Effector memory CD4-positive, alpha-beta T cell (primary cell): Measurements from ENCODE around the gene DOHH.
"Not testable (repeated sequence)": the region's sequence is repeated elsewhere in the genome, so short reads cannot be mapped to it uniquely, and the experiment has no call there.

Source experiments
- DNase-seq, 3 donors: peaks; one replicate each; pipeline ENCODE4 v3.0.0-alpha.2; 2020
- H3K27ac ChIP-seq: 2 replicates; pipeline ENCODE4 v1.7.0; 2013; ENCODE audit warnings: mild to moderate bottlenecking, low read length, moderate library complexity; ENCODE audit not compliant: insufficient read depth, poor library complexity, severe bottlenecking
- H3K27me3 ChIP-seq: replicated peaks from 2 replicates; pipeline ENCODE4 v1.7.0; 2013; ENCODE audit warnings: mild to moderate bottlenecking, low read length; ENCODE audit not compliant: insufficient read depth, control insufficient read depth, poor library complexity, severe bottlenecking
- H3K36me3 ChIP-seq: 2 replicates; pipeline ENCODE4 v1.7.0; 2013; ENCODE audit warnings: mild to moderate bottlenecking, low read length, moderate library complexity; ENCODE audit not compliant: control insufficient read depth, insufficient read depth
- H3K4me1 ChIP-seq: 2 replicates; pipeline ENCODE4 v1.7.0; 2013; ENCODE audit warnings: low read length, mild to moderate bottlenecking; ENCODE audit not compliant: control insufficient read depth, insufficient read depth, poor library complexity, severe bottlenecking
- H3K4me3 ChIP-seq: 2 replicates; pipeline ENCODE4 v1.7.0; 2013; ENCODE audit warnings: low read length, low read depth, mild to moderate bottlenecking; ENCODE audit not compliant: insufficient read depth, poor library complexity, severe bottlenecking
- H3K9me3 ChIP-seq: 2 replicates; pipeline ENCODE4 v1.7.0; 2013; ENCODE audit warnings: mild to moderate bottlenecking, low read length, moderate library complexity; ENCODE audit not compliant: control insufficient read depth

Gene DOHH

DNA sequence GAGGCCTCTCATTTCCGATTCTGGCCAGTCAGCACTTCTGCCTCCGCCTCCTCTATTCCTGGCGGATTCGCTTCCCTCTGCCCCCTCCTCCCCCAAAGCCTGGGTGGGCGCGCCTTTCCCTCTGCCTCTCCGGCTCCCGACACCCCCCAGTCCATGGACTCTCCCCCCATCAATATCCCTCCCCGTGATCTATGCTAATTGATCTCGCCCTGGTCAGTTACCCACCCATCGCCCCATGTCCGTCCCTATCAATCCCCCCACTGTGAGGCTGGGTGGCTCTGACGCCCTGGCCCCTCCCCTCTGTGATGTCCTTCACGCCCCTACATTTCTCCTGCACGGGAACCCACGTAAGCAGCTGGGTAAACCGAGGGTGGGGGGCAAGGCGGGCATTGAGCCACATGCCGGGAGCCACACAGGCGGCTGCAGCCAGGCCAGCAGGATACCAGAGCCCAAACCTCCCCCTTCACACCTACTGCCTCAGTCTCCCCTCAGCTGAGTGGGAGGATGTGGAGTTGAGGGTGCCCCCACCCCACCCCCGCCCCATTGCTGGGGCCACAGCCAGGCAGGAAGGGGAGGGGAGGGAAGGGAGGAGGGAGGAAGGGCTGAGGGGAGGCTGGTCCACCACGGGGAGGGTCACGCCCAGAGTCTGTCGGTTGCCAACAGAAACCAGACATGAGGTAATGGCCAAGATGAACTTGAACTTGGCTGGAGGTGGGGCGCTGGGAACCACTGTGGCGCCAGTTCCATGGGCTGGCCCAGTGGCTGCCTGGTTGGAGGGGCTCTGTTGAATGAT, 41.2 kb downstream of the DOHH start:
- Histone ChIP-seq H3K4me1 (no peaks in the 10 kb centered on the region), H3K36me3 (peaks cover 13% of the 10 kb centered on the region)

DNA sequence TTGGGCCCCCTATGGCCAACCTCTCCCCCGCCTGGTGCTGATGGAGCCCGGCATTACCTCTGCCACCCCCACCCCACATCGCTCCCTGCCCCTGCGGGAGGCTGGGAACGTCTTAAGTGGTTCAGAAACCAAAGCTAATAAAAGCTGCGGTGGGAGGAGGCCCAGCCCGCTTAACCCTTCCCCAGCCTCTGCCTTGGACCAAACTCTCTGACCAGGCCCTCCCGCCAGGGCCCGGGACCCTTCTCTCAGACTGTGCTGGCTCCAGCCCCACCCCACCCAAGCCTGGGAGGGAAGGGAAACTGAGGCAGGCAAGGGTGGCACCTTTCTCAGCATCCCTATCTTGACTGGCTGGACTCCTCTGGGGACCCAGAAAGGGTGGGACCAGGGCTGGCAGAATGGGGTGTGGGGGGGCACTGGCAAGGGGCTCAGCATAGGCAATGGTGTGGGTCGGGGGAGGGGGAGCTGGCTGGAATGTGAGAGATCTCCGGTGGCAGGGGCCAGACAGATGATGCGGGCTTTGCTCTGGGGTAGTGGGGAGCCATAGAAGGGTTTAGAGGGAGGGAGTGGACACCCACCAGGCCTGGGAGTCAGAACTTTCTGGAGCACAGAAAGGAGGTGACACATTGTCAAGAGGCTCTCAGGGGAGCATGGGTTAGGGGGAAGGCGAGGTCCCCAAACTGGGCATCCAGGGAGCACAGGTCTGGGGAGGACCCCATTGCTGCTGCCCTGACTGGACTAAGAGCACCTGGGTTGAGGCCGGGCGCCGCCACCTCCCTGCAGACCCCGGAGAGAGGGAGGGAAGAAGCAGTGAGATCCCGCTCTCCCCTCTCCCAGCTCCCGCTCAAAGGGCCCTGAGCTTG, 42.0 kb downstream of the DOHH start:
- no peak for DNase-seq
- H3K9me3 ChIP-seq, result no peaks in the 10 kb centered on the region
- H3K27me3 ChIP-seq, result no peaks in the 10 kb centered on the region
- no peaks in the 10 kb centered on the region for H3K4me1 ChIP-seq
- no peak overlapping the region for H3K4me3 ChIP-seq
- peaks cover 21% of the 10 kb centered on the region for H3K36me3 ChIP-seq
- H3K27ac ChIP-seq, result no peak overlapping the region

More for the DNA sequence above, 41.2 kb downstream of the DOHH start:
- no peak for DNase-seq
- no peak overlapping the region for H3K27ac ChIP-seq
- no peaks in the 10 kb centered on the region for H3K27me3 ChIP-seq
- H3K4me3 ChIP-seq, result no peak overlapping the region
- H3K9me3 ChIP-seq, result no peaks in the 10 kb centered on the region

DNA sequence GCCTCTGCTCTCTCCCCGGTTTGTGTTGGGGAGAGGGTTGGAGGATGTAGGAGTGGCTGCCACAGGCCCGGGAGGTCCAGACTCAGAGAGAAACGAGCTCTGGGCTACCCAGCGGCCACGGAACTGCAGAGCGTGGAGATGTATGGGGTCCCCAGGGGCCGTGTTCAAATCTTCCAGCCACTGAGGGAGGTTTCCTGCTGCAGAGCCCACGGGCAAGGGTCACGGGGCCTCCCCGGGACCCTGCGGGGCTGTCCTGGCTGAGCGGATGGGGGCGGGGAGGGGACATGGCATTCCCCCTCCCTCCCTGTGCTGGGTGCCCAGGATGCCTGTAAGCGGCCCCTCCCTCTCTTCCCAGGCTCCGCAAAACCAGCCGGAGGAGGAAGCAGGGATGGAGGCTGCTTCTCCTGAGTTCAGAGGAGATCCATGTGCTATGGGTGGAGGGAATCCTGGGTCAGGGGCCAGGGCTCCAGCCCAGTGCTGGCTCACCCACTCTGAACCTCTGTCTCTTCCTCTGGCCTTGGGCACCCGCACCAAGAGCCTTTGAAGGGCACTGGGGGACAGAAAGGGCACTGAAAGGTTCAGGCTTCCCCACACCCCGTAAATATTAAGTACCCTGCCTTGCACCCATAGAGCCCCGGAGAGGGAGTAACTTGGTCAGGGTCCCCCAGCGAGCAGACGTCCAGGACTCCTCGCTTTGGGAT, 42.8 kb downstream of the DOHH start:
- Histone ChIP-seq H3K36me3 (peaks cover 29% of the 10 kb centered on the region), H3K9me3 (no peaks in the 10 kb centered on the region), H3K27ac (no peak overlapping the region), H3K4me1 (no peaks in the 10 kb centered on the region), H3K4me3 (no peak overlapping the region), H3K27me3 (no peaks in the 10 kb centered on the region)
- DNase-seq, result no peak

DNA sequence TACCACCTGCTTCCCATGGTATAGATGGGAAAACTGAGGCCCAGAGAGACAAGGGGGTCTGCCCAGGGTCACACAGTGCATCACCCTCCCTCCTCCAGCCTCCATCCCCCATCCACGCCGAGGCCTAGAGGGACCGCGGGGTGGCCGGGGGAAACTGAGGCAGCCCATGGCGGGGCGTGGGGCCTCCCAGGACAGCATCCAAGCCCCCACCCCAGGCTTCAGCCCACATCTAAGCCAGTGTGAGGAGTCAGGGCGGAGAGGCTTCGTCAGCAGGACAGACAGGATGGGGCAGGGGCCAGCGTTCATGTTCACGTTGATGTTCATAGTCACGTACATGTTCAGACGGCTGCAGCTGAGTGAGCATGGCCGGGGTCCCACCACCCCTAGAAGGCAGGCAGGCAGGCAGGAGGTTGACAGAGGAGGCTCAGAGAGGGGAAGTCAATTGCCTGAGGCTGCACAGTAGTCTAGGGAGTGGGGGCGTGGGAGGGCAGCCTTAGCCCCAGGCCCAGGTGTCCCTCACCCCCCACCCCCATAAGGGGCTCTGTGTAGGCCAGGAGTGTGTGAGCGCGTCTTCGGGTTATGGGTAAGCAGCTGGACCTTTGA, 43.4 kb downstream of the DOHH start:
- no peaks in the 10 kb centered on the region for H3K27me3 ChIP-seq
- H3K9me3 ChIP-seq, result no peaks in the 10 kb centered on the region
- no peak overlapping the region for H3K27ac ChIP-seq
- no peaks in the 10 kb centered on the region for H3K4me1 ChIP-seq
- no peak for DNase-seq
- H3K36me3 ChIP-seq, result peaks cover 35% of the 10 kb centered on the region
- no peak overlapping the region for H3K4me3 ChIP-seq

DNA sequence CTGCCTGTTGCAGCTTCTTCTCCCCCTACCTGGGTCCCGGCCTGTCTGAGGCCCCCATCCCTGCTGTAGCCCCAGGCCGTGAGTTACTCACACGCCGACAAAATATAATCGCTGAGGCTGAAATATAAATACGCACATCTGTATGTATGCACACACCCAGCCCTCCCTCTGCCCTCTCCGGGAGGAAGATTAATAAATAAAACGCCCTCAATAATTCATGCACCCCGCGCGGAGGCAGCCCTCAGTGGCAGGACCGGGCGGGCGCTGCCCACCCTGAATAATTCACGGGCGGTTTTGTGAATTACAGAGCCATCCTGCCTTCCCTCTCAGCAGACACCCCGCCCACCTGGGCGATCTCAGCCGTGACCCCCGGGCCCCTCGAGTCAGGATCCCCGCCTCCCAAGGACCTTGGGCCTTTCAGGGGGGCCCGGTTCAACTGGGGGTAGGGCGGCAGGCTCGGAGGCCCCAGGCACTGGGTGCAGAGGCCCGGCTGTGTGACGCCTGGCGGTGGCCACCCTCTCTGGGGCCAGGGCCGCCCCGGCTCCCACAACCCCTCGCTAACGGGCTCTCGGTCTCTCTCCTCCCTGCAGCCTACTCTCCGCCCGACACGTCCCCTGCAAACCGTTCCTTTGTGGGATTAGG, 44.4 kb downstream of the DOHH start:
- Histone ChIP-seq H3K36me3 (peaks cover 37% of the 10 kb centered on the region), H3K27ac (no peak overlapping the region), H3K4me3 (no peak overlapping the region), H3K27me3 (no peaks in the 10 kb centered on the region), H3K4me1 (no peaks in the 10 kb centered on the region), H3K9me3 (no peaks in the 10 kb centered on the region)
- DNase-seq, result no peak

DNA sequence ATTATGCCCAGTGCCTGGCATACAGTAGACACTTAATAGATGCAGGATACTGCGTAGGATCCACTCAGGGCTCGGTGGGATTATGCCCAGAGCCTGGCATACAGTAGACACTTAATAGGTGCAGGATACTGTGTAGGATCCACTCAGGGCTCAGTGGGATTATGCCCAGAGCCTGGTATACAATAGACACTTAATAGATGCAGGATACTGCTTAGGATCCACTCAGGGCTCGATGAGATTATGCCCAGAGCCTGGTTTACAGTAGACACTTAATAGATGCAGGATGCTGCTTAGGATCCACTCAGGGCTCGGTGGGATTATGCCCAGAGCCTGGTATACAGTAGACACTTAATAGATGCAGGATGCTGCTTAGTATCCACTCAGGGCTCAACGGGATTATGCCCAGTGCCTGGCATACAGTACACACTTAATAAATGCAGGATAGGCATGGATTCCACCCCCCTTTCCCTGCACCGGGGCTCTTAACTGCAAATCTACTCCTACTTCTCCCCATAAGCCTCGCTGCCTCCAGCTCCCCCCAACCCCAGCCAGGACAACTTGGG, 45.0 kb downstream of the DOHH start:
- Histone ChIP-seq H3K4me3 (no peak overlapping the region), H3K27ac (no peak overlapping the region), H3K9me3 (no peaks in the 10 kb centered on the region), H3K27me3 (no peaks in the 10 kb centered on the region), H3K4me1 (no peaks in the 10 kb centered on the region), H3K36me3 (peaks cover 40% of the 10 kb centered on the region)
- DNase-seq, result no peak

DNA sequence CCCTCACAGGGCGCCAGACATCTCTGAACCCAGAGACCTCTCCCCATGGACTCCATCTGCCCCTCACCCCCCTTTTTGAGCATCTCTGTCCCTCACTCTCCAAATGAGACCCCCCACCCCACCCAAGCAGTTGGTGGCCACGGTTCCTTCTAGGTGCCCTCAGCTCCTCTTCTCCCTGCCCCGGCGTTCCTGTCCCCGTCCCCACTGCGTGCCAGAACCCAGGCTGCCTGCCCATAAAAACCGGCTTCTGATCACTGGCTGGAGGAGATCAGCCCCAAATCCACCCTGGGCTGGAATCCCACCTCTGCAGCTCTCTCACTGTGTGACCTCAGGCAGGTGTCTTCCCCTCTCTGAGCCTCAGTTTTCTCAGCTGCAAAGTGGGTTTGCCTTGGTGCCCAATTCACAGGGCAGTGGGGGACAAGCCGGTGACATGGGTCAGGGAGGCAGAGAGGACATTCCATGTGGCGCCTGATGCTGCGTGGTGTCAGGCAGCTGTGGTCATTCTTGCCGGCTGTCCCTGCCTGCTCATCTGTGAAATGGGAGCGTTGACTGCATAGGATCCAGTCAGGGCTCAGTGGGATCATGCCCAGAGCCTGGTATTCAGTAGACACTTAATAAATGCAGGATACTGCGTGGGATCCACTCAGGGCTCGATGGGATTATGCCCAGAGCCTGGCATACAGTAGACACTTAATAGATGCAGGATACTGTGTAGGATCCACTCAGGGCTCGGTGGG, 45.6 kb downstream of the DOHH start:
- H3K36me3 ChIP-seq, result peaks cover 40% of the 10 kb centered on the region

DNA sequence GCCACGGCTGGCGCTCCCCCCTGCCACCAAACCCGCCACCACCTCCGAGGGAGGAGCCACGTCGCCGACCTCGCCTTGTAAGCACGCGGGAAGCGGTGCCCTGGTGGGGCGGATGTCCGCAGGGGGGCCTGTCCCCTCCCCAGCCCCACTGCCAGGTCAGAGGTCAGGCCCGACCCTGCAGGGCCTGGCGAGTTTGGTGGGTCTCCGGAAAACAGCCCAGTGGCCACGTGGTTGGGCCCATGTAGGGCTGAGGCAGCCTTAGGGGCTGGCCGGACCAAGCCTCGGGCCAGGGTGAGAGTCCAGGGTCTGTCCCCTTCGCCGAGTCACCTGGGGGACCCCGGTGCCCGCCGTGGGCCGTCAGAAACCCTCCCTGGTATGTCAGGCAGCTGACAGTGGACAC, 46.6 kb downstream of the DOHH start:
- no peaks in the 10 kb centered on the region for H3K27me3 ChIP-seq
- no peak overlapping the region for H3K27ac ChIP-seq
- no peaks in the 10 kb centered on the region for H3K4me1 ChIP-seq
- H3K4me3 ChIP-seq, result no peak overlapping the region
- no peak for DNase-seq
- peaks cover 40% of the 10 kb centered on the region for H3K36me3 ChIP-seq
- H3K9me3 ChIP-seq, result no peaks in the 10 kb centered on the region

More for the DNA sequence above, 45.6 kb downstream of the DOHH start:
- Histone ChIP-seq H3K27ac (no peak overlapping the region), H3K4me3 (no peak overlapping the region), H3K9me3 (no peaks in the 10 kb centered on the region), H3K27me3 (no peaks in the 10 kb centered on the region), H3K4me1 (no peaks in the 10 kb centered on the region)
- DNase-seq, result no peak

DNA sequence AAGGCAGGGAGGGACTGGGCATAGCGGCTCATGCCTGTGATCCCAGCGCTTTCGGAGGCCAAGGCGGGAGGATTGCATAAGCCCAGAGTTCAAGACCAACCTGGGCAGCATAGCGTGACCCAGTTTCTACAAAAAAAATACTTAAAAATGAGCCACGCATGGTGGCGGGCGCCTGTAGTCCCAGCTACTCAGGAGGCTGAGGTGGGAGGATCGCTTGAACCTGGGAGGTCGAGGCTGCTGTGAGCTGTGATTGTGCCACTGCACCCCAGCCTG, 47.6 kb downstream of the DOHH start:
- H3K9me3 ChIP-seq, H3K4me1 ChIP-seq, H3K27me3 ChIP-seq, H3K4me3 ChIP-seq, DNase-seq, H3K27ac ChIP-seq: not testable (repeated sequence)
- H3K36me3 ChIP-seq, result peaks cover 40% of the 10 kb centered on the region
